ENCODE data around the gene KCNA2. TPM values are rescaled to one million over a fixed set of nuclear protein-coding genes. Genes with fewer than 3 reads are reported as not detected.
A peak's percentile ranks its signal among the peaks of the same experiment; 100 is the strongest.

The KCNA2 gene
- polyA plus RNA-seq, 1 donor (not counting 4 experiments of a cell fraction or from before 2014, with no cell fraction given) = 0.03 TPM

DNA sequence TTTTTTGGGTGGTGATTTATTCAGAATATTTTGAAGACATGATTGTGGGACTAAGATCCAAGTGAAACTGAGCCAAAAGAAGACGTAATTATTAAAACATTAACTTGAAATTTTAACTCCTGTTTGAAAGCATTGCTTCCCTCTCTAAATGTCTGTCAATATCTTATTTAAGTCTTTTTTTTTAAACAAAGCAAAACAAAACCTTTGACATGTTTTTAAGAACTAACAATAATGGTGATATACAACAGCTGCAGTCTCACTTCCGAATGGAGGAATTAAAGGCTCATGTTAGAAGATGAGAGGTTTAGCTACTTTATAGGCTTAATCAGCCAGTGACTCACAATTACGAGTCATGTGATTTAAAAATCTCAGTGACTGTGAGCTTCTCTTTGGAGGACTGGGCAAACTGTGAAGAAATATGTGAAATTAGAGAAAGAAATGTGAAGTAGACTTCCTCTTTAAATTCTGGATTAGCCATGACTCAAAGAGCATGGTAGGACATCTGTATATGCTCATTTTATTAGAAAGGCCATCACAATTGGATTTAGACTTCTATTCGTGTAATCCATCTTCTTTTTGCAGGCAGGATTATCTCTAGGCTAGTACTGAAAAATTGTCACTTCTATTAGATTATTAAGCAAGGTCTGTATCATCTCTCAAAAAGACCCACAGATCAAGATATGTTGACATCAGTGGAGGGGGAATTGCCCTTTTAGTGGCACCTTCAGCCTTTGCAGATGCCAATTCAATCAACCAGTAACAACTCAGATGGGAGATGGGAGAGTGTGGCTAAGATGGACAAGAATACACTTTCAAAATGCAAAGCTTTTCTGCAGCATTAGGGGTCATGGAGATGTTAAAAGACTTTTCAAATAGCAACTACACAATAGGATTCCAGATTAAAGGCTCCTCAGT lies 39.9 kb upstream of the KCNA2 start:
- FAIRE-seq = peak; percentile 67
- Histone ChIP-seq H3K9me3 (ENCODE audit: control insufficient read depth, low read depth, low read length) (no peaks in the 10 kb centered on the region), H3K79me2 (ENCODE audit: control insufficient read depth, insufficient read depth, low read length) (no peaks in the 10 kb centered on the region), H4K20me1 (ENCODE audit: control insufficient read depth, extremely low read depth, insufficient read depth, low read length) (no peaks in the 10 kb centered on the region), H3K9me1 (ENCODE audit: control insufficient read depth, extremely low read depth, insufficient read depth, low read length) (no peaks in the 10 kb centered on the region), H2AFZ (ENCODE audit: control insufficient read depth, low read length) (no peak overlapping the region), H3K9ac (ENCODE audit: control insufficient read depth, extremely low read depth, insufficient read depth, low read length) (no peak overlapping the region), H3K4me2 (ENCODE audit: control insufficient read depth, extremely low read depth, insufficient read depth, low read depth, low read length) (peak overlapping the region; percentile 2), H3K27me3 (ENCODE audit: control insufficient read depth, extremely low read depth, insufficient read depth, low read length) (no peaks in the 10 kb centered on the region), H3K36me3 (ENCODE audit: control insufficient read depth in 2 of 2, extremely low read depth in 1 of 2, insufficient read depth in 2 of 2, low read length in 2 of 2) (no peaks in the 10 kb centered on the region), H3K27ac (ENCODE audit: control insufficient read depth, insufficient read depth, low read length) (no peak overlapping the region), H3K4me1 (ENCODE audit: control insufficient read depth, extremely low read depth, insufficient read depth, low read length) (no peaks in the 10 kb centered on the region), H3K4me3 (ENCODE audit: control insufficient read depth in 2 of 3, extremely low read depth in 1 of 3, insufficient read depth in 2 of 3, low read depth in 1 of 3, low read length in 3 of 3) (no peak overlapping the region)
- dilution Hi-C loops (cut with MboI; ENCODE audit: extremely low pct_ligation_motif_present, low sequenced_read_pairs) = no loop called here
- TF ChIP-seq, protein P1, sequence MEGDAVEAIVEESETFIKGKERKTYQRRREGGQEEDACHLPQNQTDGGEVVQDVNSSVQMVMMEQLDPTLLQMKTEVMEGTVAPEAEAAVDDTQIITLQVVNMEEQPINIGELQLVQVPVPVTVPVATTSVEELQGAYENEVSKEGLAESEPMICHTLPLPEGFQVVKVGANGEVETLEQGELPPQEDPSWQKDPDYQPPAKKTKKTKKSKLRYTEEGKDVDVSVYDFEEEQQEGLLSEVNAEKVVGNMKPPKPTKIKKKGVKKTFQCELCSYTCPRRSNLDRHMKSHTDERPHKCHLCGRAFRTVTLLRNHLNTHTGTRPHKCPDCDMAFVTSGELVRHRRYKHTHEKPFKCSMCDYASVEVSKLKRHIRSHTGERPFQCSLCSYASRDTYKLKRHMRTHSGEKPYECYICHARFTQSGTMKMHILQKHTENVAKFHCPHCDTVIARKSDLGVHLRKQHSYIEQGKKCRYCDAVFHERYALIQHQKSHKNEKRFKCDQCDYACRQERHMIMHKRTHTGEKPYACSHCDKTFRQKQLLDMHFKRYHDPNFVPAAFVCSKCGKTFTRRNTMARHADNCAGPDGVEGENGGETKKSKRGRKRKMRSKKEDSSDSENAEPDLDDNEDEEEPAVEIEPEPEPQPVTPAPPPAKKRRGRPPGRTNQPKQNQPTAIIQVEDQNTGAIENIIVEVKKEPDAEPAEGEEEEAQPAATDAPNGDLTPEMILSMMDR (optimal IDR thresholded peaks at IDR 0.05 in 1 of 3, IDR thresholded peaks at IDR 0.05 in 1 of 3, conservative IDR thresholded peaks at IDR 0.05 in 1 of 3; ENCODE audit: extremely low read depth in 1 of 3, insufficient read depth in 2 of 3, low read length in 3 of 3) = no peak
- TF ChIP-seq EZH2 (IDR thresholded peaks at IDR 0.05; ENCODE audit: low read length) = no peak
- peak; percentile 7 for DNase-seq (ENCODE audit: low read depth, low spot score)

DNA sequence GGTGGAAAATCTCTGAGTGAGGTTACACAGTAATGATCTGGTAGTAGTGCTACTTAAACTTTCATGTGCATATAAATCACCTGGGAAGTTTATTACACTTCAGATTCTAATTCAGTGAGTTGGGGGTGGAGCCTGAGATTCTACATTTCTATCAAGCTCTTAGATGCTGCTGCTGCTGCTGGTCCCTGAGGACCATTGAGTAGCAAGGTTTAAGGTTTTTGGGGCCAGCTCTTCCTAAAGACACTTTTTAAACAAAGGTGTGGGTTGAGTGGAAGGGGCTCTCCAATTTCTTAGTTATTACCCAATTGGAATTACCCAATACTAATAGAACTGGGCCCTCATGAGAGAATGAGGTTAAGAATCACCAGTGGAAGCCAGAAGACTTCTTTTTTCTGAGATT lies 39.1 kb upstream of the KCNA2 start:
- no peak overlapping the region for H3K9ac ChIP-seq (ENCODE audit: control insufficient read depth, extremely low read depth, insufficient read depth, low read length)
- no peaks in the 10 kb centered on the region for H3K36me3 ChIP-seq (ENCODE audit: control insufficient read depth in 2 of 2, extremely low read depth in 1 of 2, insufficient read depth in 2 of 2, low read length in 2 of 2)
- H3K4me3 ChIP-seq (ENCODE audit: control insufficient read depth in 2 of 3, extremely low read depth in 1 of 3, insufficient read depth in 2 of 3, low read depth in 1 of 3, low read length in 3 of 3) = no peak overlapping the region
- TF ChIP-seq EZH2 (IDR thresholded peaks at IDR 0.05; ENCODE audit: low read length) = no peak
- TF ChIP-seq, protein P1 (optimal IDR thresholded peaks at IDR 0.05 in 1 of 3, IDR thresholded peaks at IDR 0.05 in 1 of 3, conservative IDR thresholded peaks at IDR 0.05 in 1 of 3; ENCODE audit: extremely low read depth in 1 of 3, insufficient read depth in 2 of 3, low read length in 3 of 3) = no peak
- H3K27ac ChIP-seq (ENCODE audit: control insufficient read depth, insufficient read depth, low read length) = no peak overlapping the region
- dilution Hi-C loops (cut with MboI; ENCODE audit: extremely low pct_ligation_motif_present, low sequenced_read_pairs) = no loop called here
- no peaks in the 10 kb centered on the region for H3K4me1 ChIP-seq (ENCODE audit: control insufficient read depth, extremely low read depth, insufficient read depth, low read length)
- H2AFZ ChIP-seq (ENCODE audit: control insufficient read depth, low read length) = no peak overlapping the region
- no peaks in the 10 kb centered on the region for H4K20me1 ChIP-seq (ENCODE audit: control insufficient read depth, extremely low read depth, insufficient read depth, low read length)
- H3K27me3 ChIP-seq (ENCODE audit: control insufficient read depth, extremely low read depth, insufficient read depth, low read length) = no peaks in the 10 kb centered on the region
- H3K9me1 ChIP-seq (ENCODE audit: control insufficient read depth, extremely low read depth, insufficient read depth, low read length) = no peaks in the 10 kb centered on the region
- no peaks in the 10 kb centered on the region for H3K9me3 ChIP-seq (ENCODE audit: control insufficient read depth, low read depth, low read length)
- H3K4me2 ChIP-seq (ENCODE audit: control insufficient read depth, extremely low read depth, insufficient read depth, low read depth, low read length) = no peak overlapping the region
- FAIRE-seq (no peak), DNase-seq (ENCODE audit: low read depth, low spot score) (no peak)
- no peaks in the 10 kb centered on the region for H3K79me2 ChIP-seq (ENCODE audit: control insufficient read depth, insufficient read depth, low read length)

All from keratinocyte (primary cell).